Keratinocyte (primary cell): ENCODE measurements around the gene CDH13. TPM values are rescaled to one million over a fixed set of nuclear protein-coding genes. Genes with fewer than 3 reads are reported as not detected.

ENCODE experiments used
- DNase-seq: peaks from one replicate; pipeline ENCODE4 v3.0.0-alpha.2; 2011; ENCODE audit warnings: low read depth, missing footprints, low spot score
- FAIRE-seq: peaks from 2 replicates; lab custom pipeline; 2011; peaks lifted over from hg19 to GRCh38; lab: Jason Lieb, UNC
- H2AFZ ChIP-seq: 2 replicates; pipeline ENCODE4 v1.6.0; 2012; ENCODE audit warnings: low read length, control low read depth, inconsistent platforms; ENCODE audit not compliant: control insufficient read depth
- H3K27ac ChIP-seq: 2 replicates; pipeline ENCODE4 v1.5.1; 2011; ENCODE audit warnings: low read length; ENCODE audit not compliant: control insufficient read depth, insufficient read depth
- H3K27me3 ChIP-seq: 3 replicates; pipeline ENCODE4 v1.6.0; 2011; ENCODE audit warnings: low read length; ENCODE audit not compliant: control insufficient read depth, insufficient read depth; ENCODE audit errors: extremely low read depth
- H3K36me3 ChIP-seq, 2 experiments: 2 replicates in 1 of 2; 3 replicates in 1 of 2; pipeline ENCODE4 v1.5.1; 2011; ENCODE audit warnings: low read length in 2 of 2, mild to moderate bottlenecking in 1 of 2; ENCODE audit not compliant: control insufficient read depth in 2 of 2, insufficient read depth in 2 of 2; ENCODE audit errors: extremely low read depth in 1 of 2
- H3K4me1 ChIP-seq: 3 replicates; pipeline ENCODE4 v1.5.1; 2011; ENCODE audit warnings: low read length; ENCODE audit not compliant: control insufficient read depth, insufficient read depth; ENCODE audit errors: extremely low read depth
- H3K4me2 ChIP-seq: 3 replicates; pipeline ENCODE4 v1.6.0; 2011; ENCODE audit warnings: low read depth, low read length; ENCODE audit not compliant: control insufficient read depth, insufficient read depth; ENCODE audit errors: extremely low read depth
- H3K4me3 ChIP-seq, 3 experiments: fragments of 200-600 bp in 1 of 3; sonication (generic) in 1 of 3; 2 replicates in 2 of 3; 3 replicates in 1 of 3; pipeline ENCODE4 v1.5.1; 2011 to 2016; ENCODE audit warnings: low read length in 3 of 3, mild to moderate bottlenecking in 3 of 3, control low read depth in 2 of 3, inconsistent platforms in 1 of 3, low read depth in 1 of 3, mixed read lengths in 1 of 3, mixed run types in 1 of 3, moderate library complexity in 1 of 3; ENCODE audit not compliant: control insufficient read depth in 2 of 3, insufficient read depth in 2 of 3; ENCODE audit errors: extremely low read depth in 1 of 3
- H3K79me2 ChIP-seq: 2 replicates; pipeline ENCODE4 v1.6.0; 2012; ENCODE audit warnings: low read length; ENCODE audit not compliant: control insufficient read depth, insufficient read depth
- H3K9ac ChIP-seq: 3 replicates; pipeline ENCODE4 v1.6.0; 2011; ENCODE audit warnings: low read length; ENCODE audit not compliant: control insufficient read depth, insufficient read depth; ENCODE audit errors: extremely low read depth
- H3K9me1 ChIP-seq: 3 replicates; pipeline ENCODE4 v1.6.0; 2011; ENCODE audit warnings: low read length; ENCODE audit not compliant: control insufficient read depth, insufficient read depth; ENCODE audit errors: extremely low read depth
- H3K9me3 ChIP-seq: 2 replicates; pipeline ENCODE4 v1.5.1; 2012; ENCODE audit warnings: low read depth, low read length; ENCODE audit not compliant: control insufficient read depth
- H4K20me1 ChIP-seq: 3 replicates; pipeline ENCODE4 v1.6.0; 2011; ENCODE audit warnings: low read length; ENCODE audit not compliant: control insufficient read depth, insufficient read depth; ENCODE audit errors: extremely low read depth
- EZH2 ChIP-seq: IDR thresholded peaks from one replicate; pipeline ENCODE4 v1.6.1; 2012; ENCODE audit warnings: inconsistent platforms, mild to moderate bottlenecking, low read length, moderate library complexity
- dilution Hi-C: fragments of 300-500 bp; cut with MboI; formaldehyde crosslinking; loops from one replicate; pipeline ENCODE4 v1.7.0; 2020; ENCODE audit warnings: low sequenced_read_pairs; ENCODE audit not compliant: extremely low pct_ligation_motif_present
- polyA plus RNA-seq, 5 experiments: library from polyadenylated mRNA; depleted of rRNA in 3 of 5; stranded (reverse) in 3 of 5; stranded (forward) in 1 of 5; unstranded in 1 of 5; fragments of >200 nt; gene quantifications; 1 replicate in 1 of 5; 2 replicates in 3 of 5; 3 replicates in 1 of 5; pipeline versions ENCODE4 v1.2.1 to v1.2.3, GENCODE V29; 2011 to 2012; ENCODE audit warnings: missing spikeins in 2 of 5, low read depth in 1 of 5, low replicate concordance in 1 of 5
- TF ChIP-seq, protein P1 (sequence below), 3 experiments: IDR thresholded peaks in 1 of 3; conservative IDR thresholded peaks in 1 of 3; optimal IDR thresholded peaks in 1 of 3; 2 replicates in 2 of 3; 3 replicates in 1 of 3; pipeline versions ENCODE3 to v1.5.1; 2011; ENCODE audit warnings: low read length in 3 of 3, mild to moderate bottlenecking in 3 of 3, moderate library complexity in 2 of 3, control low read depth in 1 of 3, inconsistent platforms in 1 of 3; ENCODE audit not compliant: insufficient read depth in 2 of 3; ENCODE audit errors: extremely low read depth in 1 of 3

CDH13 gene
- polyA plus RNA-seq, 1 donor (not counting 4 experiments of a cell fraction or from before 2014, with no cell fraction given): 111 TPM

- Histone ChIP-seq H3K36me3 (peaks cover 0 to 4% of the 10 kb centered on the region in 2 experiments), H2AFZ (no peak overlapping the region), H3K4me2 (no peak overlapping the region), H3K9ac (no peak overlapping the region), H3K9me3 (no peaks in the 10 kb centered on the region), H4K20me1 (no peaks in the 10 kb centered on the region), H3K9me1 (no peaks in the 10 kb centered on the region), H3K4me3 (no peak overlapping the region), H3K4me1 (no peaks in the 10 kb centered on the region), H3K27ac (no peak overlapping the region), H3K27me3 (no peaks in the 10 kb centered on the region), H3K79me2 (no peaks in the 10 kb centered on the region)
- FAIRE-seq (no peak), DNase-seq (no peak)
- dilution Hi-C loops: no loop called here
- no peak for TF ChIP-seq EZH2
- TF ChIP-seq, protein P1, sequence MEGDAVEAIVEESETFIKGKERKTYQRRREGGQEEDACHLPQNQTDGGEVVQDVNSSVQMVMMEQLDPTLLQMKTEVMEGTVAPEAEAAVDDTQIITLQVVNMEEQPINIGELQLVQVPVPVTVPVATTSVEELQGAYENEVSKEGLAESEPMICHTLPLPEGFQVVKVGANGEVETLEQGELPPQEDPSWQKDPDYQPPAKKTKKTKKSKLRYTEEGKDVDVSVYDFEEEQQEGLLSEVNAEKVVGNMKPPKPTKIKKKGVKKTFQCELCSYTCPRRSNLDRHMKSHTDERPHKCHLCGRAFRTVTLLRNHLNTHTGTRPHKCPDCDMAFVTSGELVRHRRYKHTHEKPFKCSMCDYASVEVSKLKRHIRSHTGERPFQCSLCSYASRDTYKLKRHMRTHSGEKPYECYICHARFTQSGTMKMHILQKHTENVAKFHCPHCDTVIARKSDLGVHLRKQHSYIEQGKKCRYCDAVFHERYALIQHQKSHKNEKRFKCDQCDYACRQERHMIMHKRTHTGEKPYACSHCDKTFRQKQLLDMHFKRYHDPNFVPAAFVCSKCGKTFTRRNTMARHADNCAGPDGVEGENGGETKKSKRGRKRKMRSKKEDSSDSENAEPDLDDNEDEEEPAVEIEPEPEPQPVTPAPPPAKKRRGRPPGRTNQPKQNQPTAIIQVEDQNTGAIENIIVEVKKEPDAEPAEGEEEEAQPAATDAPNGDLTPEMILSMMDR (optimal IDR thresholded peaks at IDR 0.05 in 1 of 3, IDR thresholded peaks at IDR 0.05 in 1 of 3, conservative IDR thresholded peaks at IDR 0.05 in 1 of 3; ENCODE audit: extremely low read depth in 1 of 3, insufficient read depth in 2 of 3, low read length in 3 of 3): no peak
These were observed 1055.5 kb downstream of the CDH13 start for GRCh38 chr16:83682116-83682867.

GRCh38 chr16:83682868-83683235 is 1056.1 kb downstream of the CDH13 start:
- H3K4me2 ChIP-seq: no peak overlapping the region
- FAIRE-seq (no peak), DNase-seq (no peak)
- no peaks in the 10 kb centered on the region for H3K27me3 ChIP-seq
- no peak overlapping the region for H3K4me3 ChIP-seq
- no peak overlapping the region for H3K27ac ChIP-seq
- TF ChIP-seq, protein P1 (optimal IDR thresholded peaks at IDR 0.05 in 1 of 3, IDR thresholded peaks at IDR 0.05 in 1 of 3, conservative IDR thresholded peaks at IDR 0.05 in 1 of 3; ENCODE audit: extremely low read depth in 1 of 3, insufficient read depth in 2 of 3, low read length in 3 of 3): no peak
- TF ChIP-seq EZH2: no peak
- no peaks in the 10 kb centered on the region for H3K9me3 ChIP-seq
- H3K9me1 ChIP-seq: no peaks in the 10 kb centered on the region
- no peak overlapping the region for H3K9ac ChIP-seq
- H2AFZ ChIP-seq: no peak overlapping the region
- no peaks in the 10 kb centered on the region for H3K79me2 ChIP-seq
- dilution Hi-C loops: no loop called here
- H3K4me1 ChIP-seq: no peaks in the 10 kb centered on the region
- no peaks in the 10 kb centered on the region for H4K20me1 ChIP-seq
- peaks cover 0 to 4% of the 10 kb centered on the region in 2 experiments for H3K36me3 ChIP-seq
